NK-92 (cell line): ENCODE measurements around the gene GYG2.
"Not testable (repeated sequence)": the region's sequence is repeated elsewhere in the genome, so short reads cannot be mapped to it uniquely, and the experiment has no call there.

Source experiments
- DNase-seq: peaks from one replicate; lab custom pipeline; 2025; ENCODE audit not compliant: unreplicated experiment; lab: John Stamatoyannopoulos, UW

Gene GYG2

DNA sequence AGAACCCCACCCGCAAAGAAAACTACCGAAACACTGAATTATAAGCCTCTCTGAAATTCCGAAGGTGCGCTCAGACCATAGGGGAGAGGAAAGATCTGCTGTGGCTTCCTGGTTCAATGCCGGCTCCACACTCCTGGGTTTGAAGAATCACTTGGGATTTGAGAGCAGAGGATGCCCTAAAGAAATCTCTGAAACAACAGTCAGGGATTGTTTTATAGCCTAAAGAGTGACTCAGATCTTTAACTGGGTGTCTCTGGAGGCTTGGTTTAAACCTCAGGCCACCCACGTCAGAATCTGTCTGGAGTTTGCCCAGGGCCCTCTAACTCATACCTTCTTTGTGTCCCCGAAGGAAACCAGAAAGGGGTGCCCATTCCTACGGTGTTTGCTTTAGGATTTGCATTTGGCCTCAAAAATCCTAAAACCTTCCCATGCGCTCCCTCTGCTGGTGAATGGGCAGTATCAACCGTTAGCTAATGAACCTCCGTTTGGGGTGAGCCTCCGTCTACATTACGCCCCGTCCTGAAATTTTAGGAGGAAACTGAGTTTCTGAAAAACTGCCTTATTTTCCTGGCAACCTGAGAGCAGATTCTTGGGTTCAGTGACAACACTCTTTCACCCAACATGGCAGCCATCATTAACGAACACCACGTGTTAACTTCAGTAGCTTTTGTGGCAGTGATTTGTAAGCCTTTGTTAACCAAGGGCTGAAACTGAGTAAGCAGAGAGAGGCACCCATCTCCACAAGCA, 16.4 kb upstream of the GYG2 start:
- not testable (repeated sequence) for DNase-seq

DNA sequence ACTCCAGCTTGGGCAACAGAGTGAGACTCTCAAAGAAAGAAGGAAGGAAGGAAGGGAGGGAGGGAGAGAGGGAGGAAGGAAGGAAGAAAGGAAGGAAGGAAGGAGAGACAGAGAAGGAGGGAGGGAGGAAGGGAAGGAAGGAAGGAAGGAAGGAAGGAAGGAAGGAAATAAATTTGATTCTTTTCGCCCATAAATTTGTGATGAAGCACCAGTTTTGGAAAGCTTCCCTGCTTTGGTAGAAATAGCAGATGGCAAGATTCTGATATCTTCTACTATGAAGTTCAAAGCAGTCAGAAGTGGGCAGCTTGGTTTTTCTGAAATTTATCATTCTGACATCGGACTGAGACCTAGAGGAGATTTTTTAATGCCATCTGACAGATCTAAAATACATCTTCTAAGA, 11.7 kb upstream of the GYG2 start:
- no peak for DNase-seq

DNA sequence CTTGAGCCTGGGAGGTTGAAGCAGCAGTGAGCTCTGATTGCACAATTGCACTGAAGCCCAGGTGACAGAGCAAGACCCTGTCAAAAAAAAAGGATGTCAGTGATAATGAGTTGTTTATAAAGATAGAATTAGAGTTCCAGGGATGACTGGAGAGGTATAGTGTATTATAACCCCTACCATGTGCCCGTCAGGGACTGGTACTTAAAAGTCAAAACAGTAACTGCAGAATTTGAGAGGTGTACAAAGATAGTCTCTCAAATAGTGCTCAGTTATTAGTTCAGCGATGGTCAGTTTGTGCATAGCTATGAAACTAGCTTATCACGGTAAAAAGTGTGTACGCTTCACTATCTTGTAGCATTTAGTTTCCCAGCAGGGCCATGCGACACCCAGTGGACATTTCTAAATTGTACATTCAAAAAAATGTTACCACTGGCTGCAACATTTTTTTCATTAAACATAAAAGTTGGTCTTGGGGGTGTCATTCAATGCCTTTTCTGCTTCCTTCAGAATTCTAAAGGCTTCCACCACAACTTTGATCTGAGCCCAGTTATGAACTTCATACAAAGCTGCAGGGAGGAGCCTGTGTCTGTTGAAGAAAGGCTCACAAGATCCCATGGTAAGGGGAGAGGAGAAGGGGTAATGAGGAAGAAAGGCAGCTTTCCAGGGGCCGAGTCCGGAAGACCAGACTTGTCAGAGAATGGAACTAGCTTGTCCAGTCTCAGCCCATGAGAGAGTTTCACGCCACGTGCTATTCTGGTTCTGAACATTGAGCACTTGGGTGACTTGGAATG, 9.2 kb upstream of the GYG2 start:
- no peak for DNase-seq

DNA sequence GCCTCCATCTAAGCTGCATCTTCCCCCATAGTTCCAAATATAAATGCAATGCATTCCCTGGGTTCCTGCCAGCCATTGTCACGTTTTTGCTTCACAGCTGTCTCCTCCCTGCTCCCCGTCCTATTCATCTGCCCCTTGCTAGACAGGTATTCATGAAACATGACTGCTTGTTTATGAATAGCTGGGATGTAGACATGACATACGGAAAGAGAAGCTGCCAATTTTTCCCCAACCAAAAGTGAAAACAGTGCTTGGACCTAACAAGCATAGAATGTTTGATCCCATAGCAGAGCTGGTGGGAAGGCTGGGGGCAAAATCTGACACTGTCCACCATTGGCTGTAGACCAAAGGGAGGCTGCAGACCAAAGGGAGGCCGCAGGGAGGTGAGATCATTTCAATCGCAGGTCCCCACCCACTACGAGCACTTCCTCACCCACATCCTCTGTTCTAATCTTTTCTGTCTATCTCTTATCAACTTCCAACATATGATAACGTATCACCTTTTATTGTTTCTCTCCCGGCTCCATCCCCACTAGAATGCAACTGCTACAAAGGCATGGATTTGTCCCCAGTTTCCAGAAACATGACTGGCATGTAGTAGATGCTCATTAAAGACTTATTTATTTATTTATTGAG, 8.5 kb upstream of the GYG2 start:
- no peak for DNase-seq

DNA sequence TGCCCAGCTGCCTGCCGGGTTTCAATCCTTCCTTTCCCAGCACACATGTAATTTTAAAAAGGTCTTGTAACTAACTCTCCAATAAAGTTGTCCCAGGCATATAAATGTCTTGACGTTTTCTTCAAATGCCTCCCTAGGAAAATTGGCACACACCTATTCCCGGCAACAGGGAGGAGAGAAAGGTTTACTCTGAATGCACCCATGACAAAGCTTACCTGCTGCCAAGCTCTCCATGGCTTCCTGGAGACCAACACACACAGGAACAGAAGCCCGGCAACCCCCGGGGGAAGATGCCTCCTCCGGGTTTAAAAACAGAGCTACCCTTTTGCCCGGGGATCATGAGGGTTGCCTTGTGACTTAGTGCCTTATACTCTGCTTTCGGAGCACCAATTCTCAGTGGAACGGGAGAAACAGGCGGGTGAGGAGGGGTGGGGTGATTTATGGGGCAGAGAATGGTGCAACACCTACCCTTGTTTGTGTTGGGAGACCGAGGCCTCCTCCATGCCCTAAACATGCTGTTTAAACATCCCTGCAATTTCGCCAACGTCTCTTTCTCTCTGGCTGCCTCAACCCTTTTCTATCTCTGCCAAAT, 4.8 kb upstream of the GYG2 start:
- no peak for DNase-seq

DNA sequence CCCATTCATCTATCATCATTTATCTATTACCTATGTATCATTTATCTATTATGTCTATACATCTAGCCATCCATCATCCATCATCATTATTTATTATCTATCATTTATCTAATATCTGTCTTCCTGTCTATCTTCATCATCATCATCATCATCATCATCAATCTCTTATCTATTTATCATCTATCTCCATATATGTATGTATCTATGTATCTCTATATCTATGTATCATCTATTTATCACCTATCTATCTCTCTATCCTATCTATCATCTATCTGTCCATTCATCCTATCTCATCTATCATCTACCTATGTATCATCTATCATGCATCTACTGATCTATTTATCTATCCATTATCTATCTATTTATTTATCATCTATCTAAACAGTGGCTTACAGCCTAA, 3.8 kb upstream of the GYG2 start:
- DNase-seq = no peak

DNA sequence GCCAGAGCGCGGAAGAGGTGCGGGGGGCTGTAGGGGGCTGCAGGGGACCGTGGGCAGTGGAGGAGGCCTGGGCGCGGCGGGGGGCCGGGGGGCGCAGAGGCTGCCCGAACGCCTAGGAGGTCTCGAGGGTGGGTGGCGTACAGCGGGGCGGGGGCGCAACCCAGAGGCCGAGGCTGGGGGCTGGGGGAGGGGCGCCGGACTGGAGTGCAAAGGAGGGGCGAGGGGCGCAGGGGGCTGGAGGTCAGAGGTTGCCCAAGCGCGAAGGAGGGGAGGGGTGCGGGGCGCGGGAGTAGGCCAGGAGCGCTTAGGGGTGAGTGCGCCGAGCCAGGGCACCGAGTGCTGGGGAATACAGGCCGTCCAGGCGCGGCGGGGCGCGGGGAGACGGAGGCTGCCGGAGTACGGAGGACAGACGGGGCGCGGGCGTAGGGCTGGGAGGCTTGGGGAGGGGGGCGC, 255 bp downstream of the GYG2 start:
- DNase-seq = no peak

DNA sequence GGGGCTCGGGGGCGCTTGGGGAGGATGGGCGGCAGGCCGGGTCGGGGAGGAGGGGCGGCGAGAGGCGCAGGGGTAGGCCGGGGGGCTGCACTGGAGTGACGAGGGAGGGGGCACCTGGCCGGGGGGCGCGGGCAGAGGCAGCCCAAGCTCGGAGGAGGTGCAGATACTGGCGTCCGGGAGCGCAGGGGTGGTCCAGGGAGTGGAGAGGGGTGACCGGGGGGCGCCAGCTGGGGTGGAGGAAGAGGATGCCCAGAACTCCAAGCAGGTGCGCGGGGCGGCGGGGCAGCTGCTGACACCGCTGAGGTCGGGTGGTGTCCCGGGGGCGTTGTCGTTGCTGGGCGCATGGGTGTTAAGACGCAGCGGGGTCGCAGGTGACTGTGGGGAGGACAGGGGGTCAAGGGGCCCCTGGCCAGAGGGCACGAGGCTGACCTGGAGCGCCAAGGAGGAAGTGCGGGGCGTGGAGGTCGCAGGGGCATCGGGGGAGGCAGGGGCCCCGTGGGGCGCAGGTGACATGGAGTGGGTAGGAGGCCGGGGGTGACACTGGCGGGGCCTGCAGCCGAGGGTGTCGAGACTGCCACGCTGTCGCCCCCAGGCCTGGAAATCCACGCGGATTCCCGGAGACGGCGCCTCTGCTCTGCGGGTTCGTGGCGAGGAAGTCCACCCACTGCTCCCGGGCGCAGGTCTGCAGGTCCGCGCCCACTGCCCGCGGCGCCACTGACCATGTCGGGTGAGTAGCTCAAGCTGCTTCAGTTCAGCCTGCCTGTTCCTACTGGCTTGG, 928 bp downstream of the GYG2 start:
- no peak for DNase-seq

DNA sequence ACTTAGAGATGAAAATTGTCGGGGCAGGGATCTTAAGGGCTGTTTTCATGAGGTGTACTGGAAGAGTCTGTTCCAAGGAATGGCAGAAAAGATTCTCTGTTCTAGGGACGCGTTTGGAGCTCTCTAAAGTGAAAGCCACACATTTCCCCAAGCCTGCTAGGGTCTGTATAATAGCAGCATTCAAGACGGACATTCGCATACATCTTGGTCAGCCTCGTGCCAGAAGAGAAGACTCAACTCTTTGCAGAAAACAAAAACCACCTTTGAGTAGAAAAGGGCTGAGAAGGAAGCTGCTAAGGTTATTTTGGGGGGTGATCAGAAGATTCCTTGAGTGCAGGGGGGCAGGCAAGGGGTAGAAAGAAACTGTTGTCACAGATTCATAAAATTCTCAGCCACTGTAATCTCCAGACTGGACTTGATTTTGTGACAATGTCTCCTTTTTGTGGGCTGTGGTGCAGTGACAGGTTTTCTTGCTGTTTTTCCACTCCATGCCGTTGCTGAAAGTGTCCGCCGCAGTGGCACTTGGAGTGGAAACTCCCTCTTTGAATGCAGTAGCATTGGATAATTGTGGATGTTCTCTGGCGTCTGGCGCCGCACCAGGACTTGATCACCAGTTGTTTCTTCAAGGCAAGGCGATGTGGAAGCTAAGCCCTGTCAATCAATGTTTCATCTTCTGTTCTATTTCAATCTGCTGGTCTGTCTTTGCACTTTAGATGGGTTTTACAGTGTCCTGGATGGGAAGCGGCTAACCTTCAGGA, 2.9 kb downstream of the GYG2 start:
- DNase-seq = no peak

DNA sequence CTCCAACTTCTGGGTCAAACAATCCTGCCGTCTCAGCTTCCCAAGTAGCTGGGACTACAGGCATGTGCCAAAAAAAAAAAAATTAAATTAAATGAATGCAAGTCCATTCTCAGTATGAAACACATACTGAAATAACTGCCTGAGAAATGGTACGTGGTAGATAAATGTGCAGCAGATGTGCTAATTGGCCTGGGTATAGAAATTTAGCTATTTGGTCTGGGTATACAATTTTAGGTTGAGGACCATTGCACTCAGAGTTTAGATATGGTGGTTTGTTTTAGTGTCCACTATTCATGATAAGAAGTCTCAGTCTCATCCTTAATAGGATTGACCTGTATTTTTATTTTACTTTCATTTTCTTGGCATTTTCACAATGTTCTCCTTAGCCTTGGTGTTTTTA, 9.2 kb downstream of the GYG2 start:
- DNase-seq = no peak

DNA sequence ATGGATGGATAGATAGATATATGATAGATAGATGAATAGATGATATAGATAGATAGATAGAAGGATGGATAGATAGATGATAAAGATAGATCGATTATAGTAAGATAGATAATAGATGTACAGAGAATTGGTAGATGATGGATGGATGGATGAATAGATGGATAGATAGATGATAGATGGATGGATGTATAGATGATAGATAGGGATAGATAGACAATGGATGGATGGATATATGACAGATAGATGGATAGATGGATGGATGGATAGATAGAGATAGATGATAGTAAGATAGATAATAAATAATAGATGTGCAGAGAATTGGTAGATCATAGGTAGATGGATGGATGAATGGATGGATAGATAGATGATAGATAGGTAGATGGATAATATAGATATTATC, 12.2 kb downstream of the GYG2 start:
- no peak for DNase-seq

DNA sequence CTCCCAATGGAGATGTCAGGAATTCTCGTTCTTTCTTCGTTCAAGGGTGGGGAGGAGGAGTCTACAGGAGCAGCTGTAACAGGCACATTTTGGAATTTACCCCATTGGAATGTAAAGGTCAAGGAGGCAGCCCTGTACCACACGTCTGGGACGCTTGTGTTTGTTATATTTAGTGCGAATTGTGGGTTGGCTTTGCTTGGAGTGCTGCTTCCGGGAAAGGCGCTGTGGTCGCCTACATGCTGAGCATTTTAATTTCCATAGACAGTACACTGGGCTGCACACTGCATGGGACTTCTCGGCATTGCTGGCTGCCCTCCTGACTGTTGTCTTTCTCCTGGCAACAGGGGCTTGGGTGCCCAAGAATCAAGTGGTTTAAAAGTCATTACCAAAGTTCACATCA, 12.8 kb downstream of the GYG2 start:
- no peak for DNase-seq

DNA sequence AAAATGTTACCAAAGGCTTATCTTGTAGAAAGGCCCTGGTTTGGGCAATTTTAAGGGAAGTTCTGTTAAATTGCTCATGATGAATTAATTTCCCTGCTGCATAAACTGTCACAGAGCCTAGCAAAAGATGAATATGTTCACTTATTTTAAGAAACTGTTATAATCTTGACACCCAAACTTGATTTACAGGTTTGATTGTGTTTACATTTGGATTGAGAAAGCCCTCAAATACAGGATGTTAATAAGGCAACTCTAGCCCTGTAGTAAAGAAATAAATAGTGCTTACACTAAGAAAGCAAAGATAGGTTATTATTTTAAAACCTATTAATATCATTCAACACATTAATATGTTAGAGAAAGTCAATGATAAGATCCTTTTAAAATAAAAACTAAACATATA, 18.3 kb downstream of the GYG2 start:
- no peak for DNase-seq

DNA sequence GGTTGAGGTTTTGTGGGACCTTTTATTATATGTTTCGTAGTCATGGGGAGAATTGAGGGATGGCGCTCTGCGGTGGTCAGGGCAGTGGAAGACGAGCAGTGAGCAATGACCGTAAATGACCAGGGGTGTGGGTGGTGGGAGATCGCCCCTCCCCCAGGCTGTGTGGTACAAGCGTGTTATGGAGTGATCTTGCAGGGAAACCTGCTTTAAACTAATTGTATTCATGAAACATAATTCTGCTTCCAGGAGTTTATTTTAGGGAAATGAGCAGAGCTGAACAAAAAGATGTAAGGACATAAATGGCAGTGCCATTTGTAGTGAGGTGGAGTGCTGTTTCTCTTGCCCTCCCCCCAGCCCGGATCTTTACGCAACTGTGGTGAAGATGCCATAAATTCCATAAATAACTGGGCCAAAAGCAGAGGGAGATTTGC, 20.2 kb downstream of the GYG2 start:
- DNase-seq = no peak

DNA sequence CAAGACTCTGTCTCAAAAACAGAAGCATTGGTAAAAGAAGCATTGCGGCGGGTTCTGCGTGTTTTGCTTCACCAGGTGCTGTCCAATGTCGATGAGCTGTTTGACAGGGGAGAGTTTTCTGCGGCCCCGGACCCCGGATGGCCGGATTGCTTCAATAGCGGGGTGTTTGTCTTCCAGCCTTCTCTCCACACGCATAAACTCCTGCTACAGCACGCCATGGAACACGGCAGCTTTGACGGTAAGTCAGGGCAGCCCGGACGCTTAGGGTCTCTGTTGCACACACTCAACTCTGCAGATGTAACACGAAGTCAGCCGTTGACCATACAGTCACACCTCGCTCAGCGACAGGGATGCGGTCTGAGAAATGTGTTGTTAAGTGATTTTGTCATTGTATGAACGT, 26.2 kb downstream of the GYG2 start:
- no peak for DNase-seq

DNA sequence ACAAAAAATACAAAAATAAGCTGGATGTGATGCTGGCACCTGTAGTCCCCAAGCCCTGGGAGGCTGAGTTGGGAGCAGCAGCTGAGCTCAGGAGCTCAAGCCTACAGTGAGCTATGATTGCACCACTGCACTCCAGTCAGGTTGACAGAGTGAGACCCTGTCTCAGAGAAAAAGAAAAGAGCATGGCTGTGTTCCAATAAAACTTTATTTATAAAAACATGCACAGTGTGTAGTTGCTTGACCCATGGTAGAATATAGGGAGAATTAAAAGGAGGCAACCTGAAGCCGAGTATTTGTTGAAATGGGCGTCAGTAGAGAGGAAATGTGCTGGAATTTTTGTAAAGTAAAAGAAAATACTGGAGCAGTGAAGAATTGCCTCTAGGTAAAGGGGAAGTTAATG, 27.0 kb downstream of the GYG2 start:
- no peak for DNase-seq

DNA sequence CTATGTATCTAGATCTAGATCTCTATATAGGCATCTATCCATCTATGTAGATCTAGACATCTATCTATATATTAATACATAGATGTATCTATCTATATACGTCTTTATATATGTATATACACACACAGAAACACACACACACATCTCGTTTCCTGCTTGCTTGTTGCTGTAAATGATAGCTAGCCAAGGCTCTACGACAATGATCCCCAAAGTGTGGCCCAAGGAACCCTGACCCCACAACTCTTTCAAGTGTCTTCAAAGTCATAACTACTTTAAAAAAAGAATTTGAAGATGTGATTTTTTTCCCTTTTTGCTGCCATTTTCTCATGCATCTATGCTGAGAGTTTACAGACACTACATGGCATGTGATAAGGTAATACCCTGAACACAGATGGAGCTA, 28.8 kb downstream of the GYG2 start:
- no peak for DNase-seq

DNA sequence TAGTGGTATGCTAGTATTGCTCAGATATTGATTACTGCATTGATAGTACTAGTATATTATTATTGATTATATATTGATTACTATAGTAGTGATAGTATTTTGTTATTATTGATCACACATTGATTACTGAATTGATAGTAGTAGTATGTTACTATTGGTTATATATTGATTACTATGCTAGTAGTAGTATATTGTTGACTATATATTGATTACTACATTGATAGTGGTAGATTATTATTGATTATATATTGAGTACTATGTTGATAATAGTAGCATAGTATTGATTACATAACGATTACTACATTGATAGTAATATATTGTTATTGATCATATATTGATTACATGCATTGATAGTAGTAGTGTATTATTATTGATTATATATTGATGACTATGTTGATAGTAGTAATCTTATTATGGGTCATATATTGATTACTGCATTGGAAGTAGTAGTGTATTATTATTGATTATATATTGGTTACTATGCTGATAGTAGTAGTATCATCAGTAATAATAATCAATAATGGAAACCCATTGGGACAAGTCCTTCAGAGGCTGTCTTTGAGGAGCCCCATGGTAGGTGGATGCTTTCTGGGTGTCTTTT, 30.6 kb downstream of the GYG2 start:
- DNase-seq = no peak

DNA sequence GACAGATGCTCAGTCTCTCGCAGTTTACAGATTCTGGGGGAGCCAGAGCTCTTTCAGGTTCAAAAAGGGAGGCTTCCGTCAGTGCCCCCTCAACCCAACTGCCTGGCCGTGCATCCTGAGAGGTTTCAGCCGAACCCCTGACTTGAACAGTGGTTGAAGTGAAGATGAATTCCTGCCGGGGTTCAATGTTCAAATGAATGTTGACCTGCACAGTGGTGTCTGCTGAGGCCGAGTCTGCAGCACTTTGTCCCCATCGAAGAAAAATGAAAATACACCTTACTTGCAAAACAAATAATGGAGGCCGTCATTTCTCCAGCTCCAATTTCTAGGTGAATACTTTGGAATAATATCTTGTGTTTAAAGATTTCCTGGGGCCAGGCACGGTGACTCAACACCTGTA, 33.7 kb downstream of the GYG2 start:
- no peak for DNase-seq

DNA sequence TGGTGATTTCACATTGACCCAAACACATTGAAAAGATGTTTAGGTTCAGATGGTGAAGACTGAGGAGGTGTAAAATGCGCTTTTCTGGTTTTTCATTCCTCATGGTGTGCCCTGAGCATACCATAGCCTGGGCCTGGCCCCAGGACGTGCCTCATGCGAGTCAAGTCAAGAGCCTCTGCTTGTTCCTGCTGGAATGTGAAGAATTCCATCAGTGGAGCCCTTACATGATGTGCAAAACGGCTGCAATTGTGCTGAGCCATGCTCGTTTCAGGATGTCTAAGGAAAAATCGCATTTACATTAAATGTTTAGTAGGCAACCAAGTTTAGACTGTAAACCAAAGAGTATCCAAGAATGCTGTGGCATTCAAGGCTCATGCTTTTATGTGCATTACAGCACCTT, 34.9 kb downstream of the GYG2 start:
- no peak for DNase-seq
